Prostate gland (tissue), 2 donors: ENCODE results near the gene ANGPTL2. TPM values are rescaled to one million over a fixed set of nuclear protein-coding genes. Genes with fewer than 3 reads are reported as not detected.
A peak's percentile ranks its signal among the peaks of the same experiment; 100 is the strongest.
"Not testable (repeated sequence)": the region's sequence is repeated elsewhere in the genome, so short reads cannot be mapped to it uniquely, and the experiment has no call there.

Experiments
- DNase-seq: peaks from one replicate; pipeline ENCODE4 v3.0.0-alpha.2; 2019; ENCODE audit warnings: low spot score
- H3K27ac ChIP-seq, 2 donors: fragments of 200-600 bp; sonication (generic); 2 replicates each; pipeline ENCODE4 v1.5.1; 2017 to 2019
- H3K27me3 ChIP-seq: fragments of 200-600 bp; sonication (generic); replicated peaks from 2 replicates; pipeline ENCODE4 v1.5.1; 2019; ENCODE audit not compliant: insufficient read depth
- H3K36me3 ChIP-seq, 2 donors: fragments of 200-600 bp; sonication (generic); 1 replicate in 1 of 2; 2 replicates in 1 of 2; pipeline versions ENCODE4 v1.5.1 to v1.8.1; 2017 to 2019
- H3K4me1 ChIP-seq: fragments of 200-600 bp; sonication (generic); replicated peaks from 2 replicates; pipeline ENCODE4 v1.5.1; 2019
- H3K4me3 ChIP-seq, 2 donors: fragments of 200-600 bp; sonication (generic); 2 replicates each; pipeline ENCODE4 v1.5.1; 2017 to 2019
- H3K9me3 ChIP-seq: fragments of 200-600 bp; sonication (generic); 2 replicates; pipeline ENCODE4 v1.5.1; 2017
- CTCF ChIP-seq, 4 experiments: fragments of 200-600 bp in 2 of 4; fragments of 450-650 bp in 2 of 4; sonication (generic) in 2 of 4; IDR thresholded peaks; 1 replicate in 3 of 4; 2 replicates in 1 of 4; pipeline ENCODE4 v1.5.1; 2016 to 2019; ENCODE audit warnings: antibody characterized with exemption in 4 of 4, mild to moderate bottlenecking in 2 of 4, moderate library complexity in 2 of 4
- POLR2A ChIP-seq: fragments of 450-650 bp; IDR thresholded peaks from one replicate; pipeline ENCODE4 v1.6.1; 2016; ENCODE audit warnings: antibody characterized with exemption, mild to moderate bottlenecking
- POLR2AphosphoS5 ChIP-seq: sonication (generic); formaldehyde crosslinking; IDR thresholded peaks from one replicate; pipeline ENCODE4 v1.6.1; 2017; ENCODE audit warnings: antibody characterized with exemption
- WGBS: methylation state at CpG from one replicate; pipeline ENCODE4 v1.1.5; 2018; 5-methylcytosine and 5-hydroxymethylcytosine counted together
- intact Hi-C: fragments of 100-400 bp; cut with DNase I; formaldehyde crosslinking; loops from one replicate; pipeline ENCODE4 v1.14.2; 2022
- total RNA-seq, 2 donors: library from RNA; depleted of rRNA; stranded (reverse); fragments of >200 nt; gene quantifications; one replicate each; pipeline ENCODE4 v1.1.0, GENCODE V29; 2016

Gene ANGPTL2
- total RNA-seq, 2 donors from 2014 or later = 17.3 to 43.2 TPM

- WGBS = 90% methylated on average over 5 of the region's 5 CpGs
Measured at GRCh38 chr9:127148014-127148413, 25.6 kb upstream of the ANGPTL2 start.

GRCh38 chr9:127147251-127147650 is 24.8 kb upstream of the ANGPTL2 start:
- 65% methylated on average over 2 of the region's 2 CpGs for WGBS
- H3K27ac ChIP-seq = no peak overlapping the region
- TF ChIP-seq POLR2A (no peak), POLR2AphosphoS5 (no peak), CTCF (IDR thresholded peaks at IDR 0.05) (no peak)

More at GRCh38 chr9:127148014-127148413, 25.6 kb upstream of the ANGPTL2 start:
- no peaks in the 10 kb centered on the region for H3K4me1 ChIP-seq
- no peak for TF ChIP-seq CTCF (IDR thresholded peaks at IDR 0.05)
- no peak overlapping the region for H3K4me3 ChIP-seq
- H3K27ac ChIP-seq = no peak overlapping the region
- no peaks in the 10 kb centered on the region for H3K9me3 ChIP-seq
- H3K27me3 ChIP-seq = no peaks in the 10 kb centered on the region
- H3K36me3 ChIP-seq = no peaks in the 10 kb centered on the region
- no peak for DNase-seq
- intact Hi-C loops = no loop called here

DNA sequence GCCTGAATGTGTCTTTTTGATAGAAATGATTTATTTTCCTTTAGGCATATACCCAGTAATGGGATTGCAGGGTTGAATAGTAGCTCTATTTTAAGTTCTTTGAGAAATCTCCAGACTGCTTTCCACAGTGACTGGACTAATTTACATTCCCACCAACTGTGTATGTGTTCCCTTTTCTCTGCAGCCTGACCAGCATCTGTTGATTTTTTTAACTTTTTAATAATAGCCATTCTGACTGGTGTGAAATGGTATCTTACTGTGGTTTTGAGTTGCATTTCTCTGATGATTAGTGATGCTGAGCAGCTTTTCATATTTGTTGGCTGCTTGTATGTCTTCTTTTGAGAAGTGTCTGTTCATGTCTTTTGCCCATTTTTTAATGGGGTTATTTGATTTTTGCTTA is 24.4 kb upstream of the ANGPTL2 start:
- H3K27ac ChIP-seq, DNase-seq, H3K27me3 ChIP-seq, H3K36me3 ChIP-seq, H3K9me3 ChIP-seq, H3K4me3 ChIP-seq, H3K4me1 ChIP-seq, intact Hi-C loops: not testable (repeated sequence)

More at GRCh38 chr9:127147251-127147650, 24.8 kb upstream of the ANGPTL2 start:
- Histone ChIP-seq H3K27me3 (no peaks in the 10 kb centered on the region), H3K36me3 (no peaks in the 10 kb centered on the region), H3K4me3 (no peak overlapping the region), H3K9me3 (no peaks in the 10 kb centered on the region), H3K4me1 (no peaks in the 10 kb centered on the region)
- intact Hi-C loops = no loop called here
- DNase-seq = no peak

DNA sequence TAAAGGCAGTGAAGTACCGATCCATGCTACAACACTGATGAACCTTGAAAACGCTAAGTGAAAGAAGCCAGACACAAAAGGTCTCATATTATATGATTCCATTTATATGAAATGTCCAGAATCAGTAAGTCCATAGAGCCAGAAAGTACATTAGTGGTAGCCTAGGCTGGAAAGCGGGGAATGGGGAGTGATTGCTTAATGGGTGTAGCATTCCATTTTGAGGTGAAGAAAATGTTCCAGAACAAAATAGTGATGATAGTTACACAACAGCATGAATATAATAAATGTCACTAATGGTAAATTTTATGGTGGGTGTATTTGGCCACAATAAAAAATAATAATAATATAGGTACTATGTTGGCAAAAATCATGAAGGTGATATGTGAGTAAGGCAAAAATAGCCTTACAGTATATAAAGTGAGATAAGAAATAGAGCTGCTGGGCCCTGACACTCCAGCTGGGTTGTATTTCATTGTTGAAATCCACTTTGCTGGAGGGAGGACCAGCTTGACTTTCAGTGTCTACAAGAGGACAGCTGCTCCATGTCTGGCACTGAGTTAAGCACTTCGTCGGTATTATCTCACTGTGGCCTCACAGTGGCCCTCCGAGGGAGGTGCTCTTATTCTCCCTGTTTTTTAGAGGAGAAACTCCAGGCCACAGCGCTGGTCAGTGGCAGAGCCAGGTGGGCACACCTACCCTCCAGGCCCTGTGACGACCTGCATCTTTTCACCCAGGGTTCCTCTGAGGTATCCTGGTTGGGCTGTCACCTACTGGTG is 22.4 kb upstream of the ANGPTL2 start:
- Histone ChIP-seq H3K27ac (peak overlapping the region; percentile 13 to 31), H3K9me3 (no peaks in the 10 kb centered on the region), H3K4me1 (no peaks in the 10 kb centered on the region), H3K27me3 (no peaks in the 10 kb centered on the region), H3K4me3 (no peak overlapping the region), H3K36me3 (no peaks in the 10 kb centered on the region)
- WGBS = 65% methylated on average over 8 of the region's 8 CpGs
- DNase-seq = no peak
- intact Hi-C loops = no loop called here
- TF ChIP-seq CTCF (IDR thresholded peaks at IDR 0.05) (no peak), POLR2AphosphoS5 (no peak)

GRCh38 chr9:127143920-127144465 is 21.6 kb upstream of the ANGPTL2 start:
- H3K4me1 ChIP-seq = no peaks in the 10 kb centered on the region
- DNase-seq = no peak
- H3K9me3 ChIP-seq = no peaks in the 10 kb centered on the region
- TF ChIP-seq POLR2A (no peak), CTCF (IDR thresholded peaks at IDR 0.05) (no peak), POLR2AphosphoS5 (no peak)
- H3K36me3 ChIP-seq = no peaks in the 10 kb centered on the region
- intact Hi-C loops = no loop called here
- no peaks in the 10 kb centered on the region for H3K27me3 ChIP-seq
- H3K27ac ChIP-seq = no peak overlapping the region
- WGBS = 94% methylated on average over 8 of the region's 8 CpGs
- no peak overlapping the region for H3K4me3 ChIP-seq
